Lower lobe of right lung (tissue), 2 donors: Measurements from ENCODE around the gene ATXN7L2. TPM values are rescaled to one million over a fixed set of nuclear protein-coding genes. Genes with fewer than 3 reads are reported as not detected.

Source experiments
- ATAC-seq, 2 donors: fragments of 200-7000 bp; cut with Tn5 transposase; one replicate each; pipeline ENCODE4 v1.9.1; 2020 to 2022; ENCODE audit warnings: mild to moderate bottlenecking in 2 of 2, moderate library complexity in 2 of 2
- DNase-seq: peaks from one replicate; pipeline ENCODE4 v3.0.0-alpha.2; 2020
- H3K27ac ChIP-seq: fragments of 200-600 bp; one replicate; pipeline ENCODE4 v1.8.0; 2022
- H3K27me3 ChIP-seq: fragments of 200-600 bp; one replicate; pipeline ENCODE4 v1.8.0; 2022; ENCODE audit warnings: low read depth
- H3K36me3 ChIP-seq: fragments of 200-600 bp; one replicate; pipeline ENCODE4 v1.8.0; 2022; ENCODE audit warnings: mild to moderate bottlenecking
- H3K4me1 ChIP-seq: fragments of 200-600 bp; one replicate; pipeline ENCODE4 v1.8.0; 2022
- H3K4me3 ChIP-seq: fragments of 200-600 bp; one replicate; pipeline ENCODE4 v1.8.0; 2022; ENCODE audit warnings: mild to moderate bottlenecking
- H3K9me3 ChIP-seq: fragments of 200-600 bp; one replicate; pipeline ENCODE4 v1.8.0; 2022
- intact Hi-C: fragments of 100-400 bp; cut with DNase I; formaldehyde crosslinking; loops from one replicate; pipeline ENCODE4 v1.11.0; 2022
- total RNA-seq: library from RNA; stranded (reverse); fragmentation: NEBNext Ultra II Directional; extraction: Animal tissue kit (Norgen Biotek cat#: 25700); gene quantifications from one replicate; pipeline ENCODE4 v1.2.1, GENCODE V29; 2021
- TF ChIP-seq, protein P1 (sequence below): fragments of 200-600 bp; IDR thresholded peaks from one replicate; pipeline ENCODE4 v1.8.0; 2022; ENCODE audit warnings: antibody characterized with exemption, mild to moderate bottlenecking
- donor health status: DM: no; HTN: yes; CAD: no; lungs with severe emphysema.

Gene ATXN7L2
- total RNA-seq, 1 donor from 2014 or later, result 3.8 TPM

DNA sequence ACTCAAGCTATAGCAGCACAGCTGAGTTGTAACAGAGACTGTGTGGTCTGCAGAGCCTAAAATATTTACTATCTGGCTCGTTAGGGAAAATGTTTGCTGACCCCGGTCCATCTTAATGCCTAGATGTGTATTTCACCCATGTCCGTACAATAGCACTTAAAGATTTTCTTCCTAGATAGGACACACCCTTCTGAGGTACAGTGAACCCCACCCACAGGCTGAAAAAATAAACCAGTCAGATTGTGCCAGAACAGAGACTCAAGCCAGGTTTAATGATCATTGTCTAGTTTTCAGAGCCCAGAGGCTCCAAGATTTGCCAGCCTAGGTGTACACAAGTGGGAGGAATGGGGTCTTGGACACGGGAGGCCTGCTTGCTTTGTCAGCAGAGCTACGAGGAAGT lies 20.2 kb downstream of the ATXN7L2 start:
- Histone ChIP-seq H3K27ac (no peak overlapping the region), H3K9me3 (no peaks in the 10 kb centered on the region), H3K4me3 (no peak overlapping the region), H3K4me1 (peaks cover 45% of the 10 kb centered on the region), H3K27me3 (no peaks in the 10 kb centered on the region), H3K36me3 (peaks cover 10% of the 10 kb centered on the region)
- DNase-seq (no peak), ATAC-seq (no peak)
- TF ChIP-seq, protein P1, sequence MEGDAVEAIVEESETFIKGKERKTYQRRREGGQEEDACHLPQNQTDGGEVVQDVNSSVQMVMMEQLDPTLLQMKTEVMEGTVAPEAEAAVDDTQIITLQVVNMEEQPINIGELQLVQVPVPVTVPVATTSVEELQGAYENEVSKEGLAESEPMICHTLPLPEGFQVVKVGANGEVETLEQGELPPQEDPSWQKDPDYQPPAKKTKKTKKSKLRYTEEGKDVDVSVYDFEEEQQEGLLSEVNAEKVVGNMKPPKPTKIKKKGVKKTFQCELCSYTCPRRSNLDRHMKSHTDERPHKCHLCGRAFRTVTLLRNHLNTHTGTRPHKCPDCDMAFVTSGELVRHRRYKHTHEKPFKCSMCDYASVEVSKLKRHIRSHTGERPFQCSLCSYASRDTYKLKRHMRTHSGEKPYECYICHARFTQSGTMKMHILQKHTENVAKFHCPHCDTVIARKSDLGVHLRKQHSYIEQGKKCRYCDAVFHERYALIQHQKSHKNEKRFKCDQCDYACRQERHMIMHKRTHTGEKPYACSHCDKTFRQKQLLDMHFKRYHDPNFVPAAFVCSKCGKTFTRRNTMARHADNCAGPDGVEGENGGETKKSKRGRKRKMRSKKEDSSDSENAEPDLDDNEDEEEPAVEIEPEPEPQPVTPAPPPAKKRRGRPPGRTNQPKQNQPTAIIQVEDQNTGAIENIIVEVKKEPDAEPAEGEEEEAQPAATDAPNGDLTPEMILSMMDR, result no peak
- intact Hi-C loops, result no loop called here

DNA sequence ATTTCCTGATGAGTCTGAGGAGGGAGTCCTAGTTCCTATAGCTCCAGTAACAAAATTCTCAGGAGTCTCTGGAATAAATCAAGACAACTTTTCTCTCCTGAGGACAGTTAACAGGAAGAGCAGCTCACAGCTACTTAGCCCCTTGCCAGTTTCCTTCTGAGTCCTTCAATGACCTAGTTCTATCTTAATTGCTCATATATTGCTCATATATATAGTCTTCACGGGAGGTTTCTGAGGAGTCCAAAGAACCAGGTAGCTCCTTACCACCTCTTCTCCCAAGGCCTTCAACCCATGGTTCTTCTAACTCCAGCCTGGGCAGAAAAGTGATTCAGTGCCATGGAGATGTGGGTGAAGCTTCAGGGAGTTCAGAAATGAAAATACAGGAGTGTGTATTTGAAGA lies 21.3 kb downstream of the ATXN7L2 start:
- intact Hi-C loops, result no loop called here
- no peak for ATAC-seq
- Histone ChIP-seq H3K27ac (no peak overlapping the region), H3K4me1 (peaks cover 40% of the 10 kb centered on the region), H3K9me3 (no peaks in the 10 kb centered on the region), H3K36me3 (peaks cover 10% of the 10 kb centered on the region), H3K4me3 (no peak overlapping the region), H3K27me3 (no peaks in the 10 kb centered on the region)
- TF ChIP-seq, protein P1, result no peak
- no peak for DNase-seq

DNA sequence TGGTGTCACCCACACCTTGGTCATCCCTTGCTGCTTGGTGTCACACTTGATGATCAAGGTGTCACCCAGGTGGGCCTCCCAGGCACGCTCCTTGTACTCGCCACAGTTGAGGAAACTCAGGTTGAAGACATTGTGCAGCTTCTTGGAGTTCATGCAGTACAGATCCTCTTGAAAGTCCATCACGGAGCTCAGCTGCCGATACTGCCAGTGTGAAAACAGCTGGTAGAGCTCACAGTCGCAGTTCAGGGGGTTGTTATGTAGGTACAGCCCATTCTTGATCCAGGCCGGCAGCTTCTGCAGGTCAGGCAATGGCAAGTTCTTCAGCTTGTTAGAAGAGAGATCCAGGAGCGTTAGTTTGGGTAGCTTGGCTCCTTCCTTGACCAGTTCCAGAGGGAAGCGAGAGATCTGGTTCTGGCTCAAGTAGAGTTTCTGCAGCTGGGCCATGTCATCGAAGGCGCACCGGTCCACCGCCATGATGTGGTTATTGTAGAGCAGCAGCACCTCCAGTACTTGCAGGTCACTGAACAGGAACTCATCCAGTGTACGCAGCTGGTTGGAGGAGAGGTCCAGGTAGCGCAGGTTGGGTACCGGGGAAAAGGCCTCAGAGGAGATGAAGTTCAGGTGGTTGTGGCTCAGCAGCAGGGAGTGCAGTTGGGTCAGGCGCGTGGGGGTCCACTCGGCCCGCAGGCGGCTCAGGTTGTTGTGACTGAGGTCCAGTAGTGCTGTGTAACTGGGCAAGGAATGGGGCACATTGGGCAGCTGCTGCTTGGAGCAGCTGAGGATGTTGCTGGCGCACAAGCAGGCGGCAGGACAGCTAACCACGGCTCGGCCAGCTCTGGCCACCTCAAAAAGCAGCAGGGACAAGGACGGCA lies 24.5 kb downstream of the ATXN7L2 start:
- Histone ChIP-seq H3K4me3 (peak overlapping the region; percentile 81), H3K36me3 (no peaks in the 10 kb centered on the region), H3K9me3 (no peaks in the 10 kb centered on the region), H3K27ac (no peak overlapping the region), H3K27me3 (no peaks in the 10 kb centered on the region), H3K4me1 (peaks cover 16% of the 10 kb centered on the region)
- intact Hi-C loops, result no loop called here
- no peak for DNase-seq
- no peak for ATAC-seq
- TF ChIP-seq, protein P1, result no peak

DNA sequence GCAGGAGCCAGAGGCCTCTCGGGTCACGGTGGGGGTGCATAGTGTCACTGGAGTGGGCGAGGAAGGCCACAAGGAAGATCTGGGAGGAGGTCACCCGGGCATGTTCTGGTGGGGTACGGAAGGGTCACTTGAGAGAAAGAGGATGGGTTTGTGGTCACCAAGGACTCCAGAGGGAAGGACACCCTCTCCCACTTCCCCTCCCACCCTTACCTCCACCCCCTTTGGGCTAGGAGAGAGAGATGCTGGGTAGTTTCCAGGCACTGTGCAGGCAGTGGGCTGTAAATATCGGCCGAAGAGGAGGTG lies 25.1 kb downstream of the ATXN7L2 start:
- ATAC-seq, result no peak

DNA sequence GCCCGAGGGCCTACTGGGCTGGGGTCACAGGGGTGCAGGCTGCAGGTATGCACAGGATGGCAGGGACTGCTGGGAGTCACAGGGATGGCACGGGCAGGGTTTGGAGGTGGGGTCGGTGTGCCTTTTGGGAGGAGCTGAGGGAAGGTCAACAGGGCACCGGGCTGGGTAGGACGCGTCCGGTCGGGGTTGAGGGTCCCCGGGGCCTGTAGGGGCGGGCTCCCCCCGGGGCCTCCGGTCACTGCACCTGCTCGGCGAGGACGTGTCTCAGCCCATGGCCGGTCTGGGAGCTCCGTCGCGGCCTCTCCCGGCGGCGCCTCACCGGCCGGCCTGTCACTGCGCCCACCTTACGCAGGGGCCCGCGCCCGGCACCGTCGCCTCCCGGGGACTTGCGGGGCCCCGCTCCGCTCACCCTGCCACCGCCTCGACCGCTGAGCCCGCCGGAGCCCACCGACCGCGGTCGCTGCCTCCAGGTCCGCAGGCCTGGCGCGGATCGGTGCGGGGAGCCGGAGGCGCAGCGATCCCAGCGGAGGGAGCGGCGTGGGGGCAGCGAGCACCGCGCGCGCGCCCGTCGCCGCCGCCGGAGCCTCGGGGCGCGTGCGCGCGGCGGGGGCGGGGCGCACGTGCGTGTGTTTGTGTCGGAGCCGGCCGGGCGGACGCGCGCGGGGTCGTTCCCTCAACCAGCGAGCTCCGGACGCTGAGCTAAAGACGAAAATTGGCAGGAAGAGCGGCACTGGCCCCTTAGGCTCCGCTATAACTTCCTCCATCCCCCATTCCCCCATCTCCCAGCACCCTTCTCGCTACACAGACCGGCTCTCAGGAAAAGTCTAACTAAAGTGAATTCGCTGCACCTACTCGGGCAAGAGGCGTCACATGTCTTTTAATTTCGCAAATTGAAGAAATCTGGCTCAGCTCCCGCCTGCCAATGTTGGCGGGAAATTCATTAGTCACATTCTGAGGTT lies 25.8 kb downstream of the ATXN7L2 start, which contains the start of gene AMIGO1:
AMIGO1 (minus strand) TSS at position 552 of the 959 bp plus-strand sequence. CDS start 815 bp downstream, outside the sequence.
- ATAC-seq, result peak; percentile 85 to 89
- peak within 1 kb of the TSS; percentile 60 for H3K27ac ChIP-seq

More for the DNA sequence above, 25.1 kb downstream of the ATXN7L2 start:
- Histone ChIP-seq H3K36me3 (no peaks in the 10 kb centered on the region), H3K9me3 (no peaks in the 10 kb centered on the region), H3K4me1 (peaks cover 16% of the 10 kb centered on the region), H3K27me3 (no peaks in the 10 kb centered on the region), H3K27ac (no peak overlapping the region), H3K4me3 (peak overlapping the region; percentile 81)
- DNase-seq, result no peak
- intact Hi-C loops, result no loop called here
- TF ChIP-seq, protein P1, result no peak

More for the DNA sequence above, 25.8 kb downstream of the ATXN7L2 start, which contains the start of gene AMIGO1:
- TF ChIP-seq, protein P1, result no peak
- no peaks in the 10 kb centered on the region for H3K9me3 ChIP-seq
- H3K36me3 ChIP-seq, result no peaks in the 10 kb centered on the region
- peak within 1 kb of the TSS; percentile 81 for H3K4me3 ChIP-seq
- H3K27me3 ChIP-seq, result no peaks in the 10 kb centered on the region
- peak; percentile 77 for DNase-seq
- intact Hi-C loops, result no loop called here
- H3K4me1 ChIP-seq, result peaks cover 16% of the 10 kb centered on the region
